Fibroblast of pulmonary artery (primary cell): ENCODE results near the gene THAP9.
"Not testable (repeated sequence)": the region's sequence is repeated elsewhere in the genome, so short reads cannot be mapped to it uniquely, and the experiment has no call there.

Source experiments
- DNase-seq: peaks from one replicate; pipeline ENCODE4 v3.0.0-alpha.2; 2010; ENCODE audit warnings: low read depth
- H3K4me3 ChIP-seq: replicated peaks from 2 replicates; pipeline ENCODE4 v1.5.1; 2011; ENCODE audit warnings: low read depth, mild to moderate bottlenecking, control low read depth, low read length, moderate library complexity
- CTCF ChIP-seq: IDR thresholded peaks from 2 replicates; pipeline ENCODE4 v1.5.1; 2011; ENCODE audit warnings: mild to moderate bottlenecking, control low read depth, low read length, inconsistent platforms; ENCODE audit errors: missing control alignments

The THAP9 gene

GRCh38 chr4:82906469-82906868, 5.9 kb downstream of the THAP9 start:
- TF ChIP-seq CTCF = no peak
- no peak for DNase-seq
- no peak overlapping the region for H3K4me3 ChIP-seq

- TF ChIP-seq CTCF = no peak
- H3K4me3 ChIP-seq = no peak overlapping the region
- no peak for DNase-seq
These were observed 8.8 kb downstream of the THAP9 start for GRCh38 chr4:82909326-82909725.

GRCh38 chr4:82913305-82913704, 12.8 kb downstream of the THAP9 start:
- no peak for TF ChIP-seq CTCF

DNA sequence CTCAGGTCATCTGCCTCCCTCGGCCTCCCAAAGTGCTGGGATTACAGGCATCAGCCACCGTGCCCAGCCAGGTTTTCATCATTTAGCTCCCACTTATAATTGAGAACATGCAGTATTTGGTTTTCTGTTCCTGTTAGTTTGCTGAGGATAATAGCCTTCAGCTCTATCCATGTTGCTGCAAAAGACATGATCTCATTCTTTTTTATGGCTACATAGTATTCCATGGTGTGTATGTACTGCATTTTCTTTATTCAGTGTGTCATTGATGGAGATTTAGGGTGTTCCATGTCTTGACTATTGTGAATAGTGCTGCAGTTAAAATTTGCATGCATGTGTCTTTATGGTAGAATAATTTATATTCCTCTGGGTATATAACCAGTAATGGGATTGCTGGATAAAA, 13.4 kb downstream of the THAP9 start:
- not testable (repeated sequence) for H3K4me3 ChIP-seq, DNase-seq

More at GRCh38 chr4:82913305-82913704, 12.8 kb downstream of the THAP9 start:
- DNase-seq = no peak
- no peak overlapping the region for H3K4me3 ChIP-seq

DNA sequence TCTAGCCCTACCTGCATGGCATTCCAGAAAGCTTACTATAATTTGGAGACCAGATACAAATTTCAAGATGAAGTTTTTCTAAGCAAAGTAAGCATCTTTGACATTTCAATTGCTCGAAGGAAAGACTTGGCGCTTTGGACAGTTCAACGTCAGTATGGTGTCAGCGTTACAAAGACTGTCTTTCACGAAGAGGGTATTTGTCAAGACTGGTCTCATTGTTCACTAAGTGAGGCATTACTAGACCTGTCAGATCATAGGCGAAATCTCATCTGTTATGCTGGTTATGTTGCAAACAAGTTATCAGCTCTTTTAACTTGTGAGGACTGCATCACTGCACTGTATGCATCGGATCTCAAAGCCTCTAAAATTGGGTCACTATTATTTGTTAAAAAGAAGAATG, 17.6 kb downstream of the THAP9 start:
- no peak for TF ChIP-seq CTCF
- no peak for DNase-seq
- no peak overlapping the region for H3K4me3 ChIP-seq

DNA sequence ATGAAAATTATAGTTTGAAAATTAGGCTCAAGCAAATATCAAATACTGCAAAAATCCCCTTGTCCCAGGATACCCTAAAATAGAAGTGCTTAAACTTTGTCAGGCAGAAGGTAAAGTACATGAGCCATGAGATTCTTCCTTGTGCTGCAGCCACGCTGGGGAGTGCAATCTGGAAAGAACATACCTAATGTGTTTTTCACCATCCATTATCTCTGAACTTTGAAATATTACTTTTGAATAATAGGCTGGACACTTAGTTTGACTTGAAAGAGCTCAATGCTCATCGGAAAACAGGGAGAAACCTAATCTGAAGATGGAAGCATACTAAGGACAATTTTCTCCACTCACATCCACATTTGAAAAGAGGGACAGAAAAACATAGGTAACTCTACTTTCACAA, 18.9 kb downstream of the THAP9 start:
- no peak overlapping the region for H3K4me3 ChIP-seq
- TF ChIP-seq CTCF = no peak
- DNase-seq = no peak

DNA sequence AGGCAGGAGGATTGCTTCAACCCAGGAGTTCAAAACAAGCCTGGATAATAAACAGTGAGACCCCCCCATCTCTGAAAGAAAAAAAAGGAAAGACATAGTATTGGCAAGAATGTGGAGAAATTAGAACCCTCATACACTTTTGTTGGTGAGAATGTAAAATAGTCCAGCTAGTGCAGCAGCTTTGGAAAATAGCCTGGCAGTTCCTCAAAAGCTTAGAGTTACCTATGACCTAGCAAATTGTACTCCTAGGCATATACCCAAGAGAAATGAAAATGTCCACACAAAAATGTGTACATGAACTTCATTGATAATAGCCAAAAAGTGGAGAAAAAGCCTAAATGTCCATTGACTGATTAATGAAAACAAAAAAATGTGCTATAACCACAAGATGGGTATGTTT, 21.3 kb downstream of the THAP9 start:
- no peak for TF ChIP-seq CTCF
- no peak for DNase-seq

More for the DNA sequence above, 21.3 kb downstream of the THAP9 start:
- H3K4me3 ChIP-seq = no peak overlapping the region
